Mesendoderm (in vitro differentiated cells): Measurements from ENCODE around the gene B3GALT5.

Experiments
- DNase-seq: peaks from one replicate; pipeline ENCODE4 v3.0.0; 2013
- H2AK5ac ChIP-seq: 2 replicates; pipeline ENCODE4 v1.6.1; 2013; ENCODE audit warnings: low read length, inconsistent platforms
- H2BK120ac ChIP-seq: 2 replicates; pipeline ENCODE4 v1.6.1; 2013; ENCODE audit warnings: low read depth, mild to moderate bottlenecking, low read length, moderate library complexity, mixed read lengths
- H2BK15ac ChIP-seq: replicated peaks from 2 replicates; pipeline ENCODE4 v1.6.1; 2013; ENCODE audit warnings: low read depth, mild to moderate bottlenecking, moderate library complexity
- H2BK5ac ChIP-seq: 2 replicates; pipeline ENCODE4 v1.6.1; 2013; ENCODE audit warnings: low read length, inconsistent platforms
- H3K18ac ChIP-seq: 2 replicates; pipeline ENCODE4 v1.6.1; 2013; ENCODE audit warnings: mild to moderate bottlenecking, low read length, mixed read lengths
- H3K23ac ChIP-seq: one replicate; pipeline ENCODE4 v1.6.1; 2013; ENCODE audit warnings: low read length
- H3K27ac ChIP-seq: 2 replicates; pipeline ENCODE4 v1.5.1; 2013; ENCODE audit warnings: low read depth, mild to moderate bottlenecking, inconsistent platforms, low read length, moderate library complexity
- H3K27me3 ChIP-seq: 2 replicates; pipeline ENCODE4 v1.6.1; 2013; ENCODE audit warnings: low read length, control low read depth, mild to moderate bottlenecking, inconsistent platforms; ENCODE audit not compliant: insufficient read depth, poor library complexity
- H3K36me3 ChIP-seq: 2 replicates; pipeline ENCODE4 v1.6.1; 2013; ENCODE audit warnings: low read length, inconsistent platforms; ENCODE audit not compliant: control insufficient read depth, insufficient read depth
- H3K4ac ChIP-seq: one replicate; pipeline ENCODE4 v1.6.1; 2013; ENCODE audit warnings: low read depth, mild to moderate bottlenecking, low read length, moderate library complexity
- H3K4me1 ChIP-seq: 2 replicates; pipeline ENCODE4 v1.6.1; 2013; ENCODE audit warnings: low read depth, low read length, inconsistent platforms; ENCODE audit not compliant: control insufficient read depth
- H3K4me2 ChIP-seq: 2 replicates; pipeline ENCODE4 v1.6.1; 2013; ENCODE audit warnings: low read length
- H3K4me3 ChIP-seq: 2 replicates; pipeline ENCODE4 v1.5.1; 2013; ENCODE audit warnings: mild to moderate bottlenecking, low read length
- H3K56ac ChIP-seq: one replicate; pipeline ENCODE4 v1.6.1; 2013; ENCODE audit warnings: low read length
- H3K79me1 ChIP-seq: 2 replicates; pipeline ENCODE4 v1.6.1; 2013; ENCODE audit warnings: low read length, inconsistent platforms
- H3K79me2 ChIP-seq: 2 replicates; pipeline ENCODE4 v1.6.1; 2013; ENCODE audit warnings: mild to moderate bottlenecking, low read length; ENCODE audit not compliant: control insufficient read depth, insufficient read depth
- H3K9ac ChIP-seq: 2 replicates; pipeline ENCODE4 v1.6.1; 2013; ENCODE audit warnings: low read length, inconsistent platforms
- H4K5ac ChIP-seq: one replicate; pipeline ENCODE4 v1.6.1; 2013; ENCODE audit warnings: low read length
- H4K8ac ChIP-seq: one replicate; pipeline ENCODE4 v1.6.1; 2013; ENCODE audit warnings: low read depth, mild to moderate bottlenecking, control low read depth, low read length, moderate library complexity
- WGBS: extraction: QIAGEN DNeasy Blood & Tissue Kit; methylation state at CpG from one replicate; pipeline ENCODE4 v1.1.7; 2013; ENCODE audit warnings: low lambda C conversion rate, missing lambda C conversion rate; ENCODE audit not compliant: insufficient coverage; ENCODE audit errors: extremely low coverage; 5-methylcytosine and 5-hydroxymethylcytosine counted together

B3GALT5 gene

DNA sequence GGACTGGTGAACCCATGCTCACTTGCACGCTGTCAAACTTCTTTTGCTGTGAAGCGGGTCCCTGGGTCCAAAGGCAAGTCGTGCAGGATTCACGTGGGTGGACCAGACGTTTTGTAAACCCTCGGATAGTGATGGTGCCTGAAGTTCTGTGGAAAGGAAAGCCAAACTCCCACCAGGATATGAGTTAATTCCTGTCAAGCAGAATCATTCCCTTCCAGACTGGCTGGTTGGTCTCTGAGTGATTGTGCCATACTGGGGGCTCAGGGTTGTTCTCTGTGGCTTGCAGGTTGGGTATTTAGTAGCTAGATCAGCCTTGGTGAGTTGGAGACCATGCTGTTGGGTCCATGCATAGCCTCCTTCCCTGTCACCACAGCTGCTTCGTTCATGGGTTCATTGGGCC is 99.5 kb downstream of the B3GALT5 start:
- no peak for DNase-seq
- no peak overlapping the region for H2BK5ac ChIP-seq
- no peak overlapping the region for H3K4me2 ChIP-seq
- no CpG with 5 or more reads among the region's 7 CpGs for WGBS
- H3K4me3 ChIP-seq = no peak overlapping the region
- no peak overlapping the region for H3K56ac ChIP-seq
- no peaks in the 10 kb centered on the region for H3K36me3 ChIP-seq
- no peaks in the 10 kb centered on the region for H3K4me1 ChIP-seq
- no peak overlapping the region for H4K8ac ChIP-seq
- no peak overlapping the region for H2AK5ac ChIP-seq
- no peaks in the 10 kb centered on the region for H3K79me2 ChIP-seq
- H2BK15ac ChIP-seq = no peak overlapping the region
- H2BK120ac ChIP-seq = no peak overlapping the region
- H4K5ac ChIP-seq = no peak overlapping the region
- no peak overlapping the region for H3K9ac ChIP-seq
- no peak overlapping the region for H3K23ac ChIP-seq
- H3K27me3 ChIP-seq = no peaks in the 10 kb centered on the region
- H3K27ac ChIP-seq = no peak overlapping the region
- H3K79me1 ChIP-seq = no peaks in the 10 kb centered on the region
- H3K4ac ChIP-seq = no peak overlapping the region
- no peak overlapping the region for H3K18ac ChIP-seq

DNA sequence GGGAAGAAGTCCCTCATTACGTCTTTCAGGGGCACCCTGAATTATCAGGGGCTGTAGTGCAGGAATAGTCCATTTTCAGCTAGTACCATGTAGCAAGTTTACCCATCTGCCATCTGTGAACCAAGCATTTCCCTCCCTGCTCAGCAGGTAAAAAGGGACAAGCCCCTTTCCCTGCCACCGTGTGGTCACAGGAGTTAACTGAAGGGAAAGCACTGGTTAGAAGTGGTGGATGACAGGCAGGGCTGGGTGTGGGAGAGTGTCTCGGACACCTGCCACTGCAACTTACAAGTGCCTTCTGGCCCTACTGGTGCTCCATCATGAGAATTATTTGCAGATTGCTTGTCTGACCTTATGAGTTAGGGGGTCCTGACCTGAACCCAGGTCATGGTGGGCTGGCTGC is 100.2 kb downstream of the B3GALT5 start:
- Histone ChIP-seq H3K4me2 (no peak overlapping the region), H3K27ac (no peak overlapping the region), H3K4ac (no peak overlapping the region), H2BK120ac (no peak overlapping the region), H3K23ac (no peak overlapping the region), H2AK5ac (no peak overlapping the region), H3K4me1 (no peaks in the 10 kb centered on the region), H3K4me3 (no peak overlapping the region), H3K36me3 (no peaks in the 10 kb centered on the region), H3K79me1 (no peaks in the 10 kb centered on the region), H4K8ac (no peak overlapping the region), H3K27me3 (no peaks in the 10 kb centered on the region), H2BK15ac (no peak overlapping the region), H3K18ac (no peak overlapping the region), H3K79me2 (no peaks in the 10 kb centered on the region), H3K56ac (no peak overlapping the region), H3K9ac (no peak overlapping the region), H2BK5ac (no peak overlapping the region), H4K5ac (no peak overlapping the region)
- no CpG with 5 or more reads among the region's 3 CpGs for WGBS
- DNase-seq = peak; percentile 64

- no peak overlapping the region for H2AK5ac ChIP-seq
- no peak overlapping the region for H3K4me3 ChIP-seq
- H3K56ac ChIP-seq = no peak overlapping the region
- no peak overlapping the region for H4K8ac ChIP-seq
- no peak for DNase-seq
- H2BK5ac ChIP-seq = no peak overlapping the region
- no peak overlapping the region for H3K27ac ChIP-seq
- H3K27me3 ChIP-seq = no peaks in the 10 kb centered on the region
- no peak overlapping the region for H3K23ac ChIP-seq
- no CpG with 5 or more reads among the region's 7 CpGs for WGBS
- no peaks in the 10 kb centered on the region for H3K79me2 ChIP-seq
- H3K36me3 ChIP-seq = no peaks in the 10 kb centered on the region
- H2BK120ac ChIP-seq = no peak overlapping the region
- no peak overlapping the region for H4K5ac ChIP-seq
- no peak overlapping the region for H3K18ac ChIP-seq
- no peak overlapping the region for H3K4me2 ChIP-seq
- H2BK15ac ChIP-seq = no peak overlapping the region
- H3K9ac ChIP-seq = no peak overlapping the region
- no peaks in the 10 kb centered on the region for H3K4me1 ChIP-seq
- H3K4ac ChIP-seq = no peak overlapping the region
- no peaks in the 10 kb centered on the region for H3K79me1 ChIP-seq
Measured at GRCh38 chr21:39713905-39714304, 101.2 kb downstream of the B3GALT5 start.

- Histone ChIP-seq H2BK120ac (no peak overlapping the region), H3K56ac (no peak overlapping the region), H3K4me2 (no peak overlapping the region), H3K79me1 (no peaks in the 10 kb centered on the region), H3K27ac (no peak overlapping the region), H2BK5ac (no peak overlapping the region), H3K4me1 (no peaks in the 10 kb centered on the region), H3K4ac (no peak overlapping the region), H4K8ac (no peak overlapping the region), H2AK5ac (no peak overlapping the region), H3K79me2 (no peaks in the 10 kb centered on the region), H3K27me3 (no peaks in the 10 kb centered on the region), H4K5ac (no peak overlapping the region), H3K4me3 (no peak overlapping the region), H2BK15ac (no peak overlapping the region), H3K9ac (no peak overlapping the region), H3K18ac (no peak overlapping the region), H3K23ac (no peak overlapping the region), H3K36me3 (no peaks in the 10 kb centered on the region)
- no CpG with 5 or more reads among the region's 1 CpG for WGBS
- DNase-seq = no peak
Measured at GRCh38 chr21:39714331-39714730, 101.6 kb downstream of the B3GALT5 start.

- no peak overlapping the region for H3K4me2 ChIP-seq
- H3K79me2 ChIP-seq = no peaks in the 10 kb centered on the region
- H3K27me3 ChIP-seq = no peaks in the 10 kb centered on the region
- H2BK120ac ChIP-seq = no peak overlapping the region
- no peak overlapping the region for H3K4me3 ChIP-seq
- WGBS = no CpG with 5 or more reads among the region's 10 CpGs
- H3K79me1 ChIP-seq = no peaks in the 10 kb centered on the region
- H4K8ac ChIP-seq = no peak overlapping the region
- H3K27ac ChIP-seq = no peak overlapping the region
- no peak overlapping the region for H3K4ac ChIP-seq
- no peak overlapping the region for H2AK5ac ChIP-seq
- no peak overlapping the region for H3K23ac ChIP-seq
- no peak overlapping the region for H3K18ac ChIP-seq
- H3K4me1 ChIP-seq = no peaks in the 10 kb centered on the region
- no peak overlapping the region for H2BK15ac ChIP-seq
- no peaks in the 10 kb centered on the region for H3K36me3 ChIP-seq
- H3K56ac ChIP-seq = no peak overlapping the region
- DNase-seq = peak; percentile 49
- no peak overlapping the region for H4K5ac ChIP-seq
- no peak overlapping the region for H2BK5ac ChIP-seq
- no peak overlapping the region for H3K9ac ChIP-seq
Measured at GRCh38 chr21:39715804-39716397, 103.2 kb downstream of the B3GALT5 start.

- no peak overlapping the region for H2BK120ac ChIP-seq
- no CpG with 5 or more reads among the region's 5 CpGs for WGBS
- no peaks in the 10 kb centered on the region for H3K27me3 ChIP-seq
- no peak overlapping the region for H3K4ac ChIP-seq
- no peak overlapping the region for H3K27ac ChIP-seq
- no peak overlapping the region for H3K9ac ChIP-seq
- no peaks in the 10 kb centered on the region for H3K79me1 ChIP-seq
- H2AK5ac ChIP-seq = no peak overlapping the region
- H2BK15ac ChIP-seq = no peak overlapping the region
- H3K56ac ChIP-seq = no peak overlapping the region
- DNase-seq = no peak
- no peaks in the 10 kb centered on the region for H3K4me1 ChIP-seq
- no peak overlapping the region for H4K8ac ChIP-seq
- no peak overlapping the region for H3K18ac ChIP-seq
- no peak overlapping the region for H3K4me2 ChIP-seq
- no peak overlapping the region for H3K23ac ChIP-seq
- H2BK5ac ChIP-seq = no peak overlapping the region
- no peak overlapping the region for H3K4me3 ChIP-seq
- H4K5ac ChIP-seq = no peak overlapping the region
- no peaks in the 10 kb centered on the region for H3K79me2 ChIP-seq
- H3K36me3 ChIP-seq = no peaks in the 10 kb centered on the region
Measured at GRCh38 chr21:39720126-39720778, 107.5 kb downstream of the B3GALT5 start.
